Neural cell (in vitro differentiated cells): ENCODE data around the gene EVL. TPM values are rescaled to one million over a fixed set of nuclear protein-coding genes. Genes with fewer than 3 reads are reported as not detected.

Experiments
- H2AFZ ChIP-seq: fragments of 200-600, 300-800 bp; sonication (generic), shearing (Covaris generic); 2 replicates; pipeline ENCODE4 v1.6.0; 2014; ENCODE audit warnings: low read depth, mild to moderate bottlenecking, antibody characterized with exemption, low read length, moderate library complexity
- H3F3A ChIP-seq: fragments of 200-600 bp; shearing (Covaris generic); 2 replicates; pipeline ENCODE4 v1.6.1; 2016; ENCODE audit warnings: mild to moderate bottlenecking, moderate library complexity, mixed read lengths, antibody characterized with exemption, low read length; ENCODE audit not compliant: insufficient read depth, poor library complexity, severe bottlenecking
- H3K27ac ChIP-seq: fragments of 200-600, 300-800 bp; sonication (generic), shearing (Covaris generic); 2 replicates; pipeline ENCODE4 v1.5.1; 2014; ENCODE audit warnings: mild to moderate bottlenecking, low read length, moderate library complexity
- H3K27me3 ChIP-seq: fragments of 300-800, 200-600 bp; sonication (generic), shearing (Covaris generic); 2 replicates; pipeline ENCODE4 v1.6.0; 2014; ENCODE audit warnings: mild to moderate bottlenecking, low read depth, low read length, moderate library complexity; ENCODE audit not compliant: insufficient read depth
- H3K36me3 ChIP-seq: fragments of 300-800, 200-600 bp; sonication (generic), shearing (Covaris generic); 2 replicates; pipeline ENCODE4 v1.5.1; 2014; ENCODE audit warnings: mild to moderate bottlenecking, antibody characterized with exemption, low read length, moderate library complexity; ENCODE audit not compliant: insufficient read depth
- H3K4me2 ChIP-seq: fragments of 300-800, 200-600 bp; sonication (generic), shearing (Covaris generic); 2 replicates; pipeline ENCODE4 v1.6.0; 2014; ENCODE audit warnings: mild to moderate bottlenecking, low read length
- H3K4me3 ChIP-seq: fragments of 300-800, 200-600 bp; sonication (generic), shearing (Covaris generic); 2 replicates; pipeline ENCODE4 v1.5.1; 2014; ENCODE audit warnings: mild to moderate bottlenecking, low read length, moderate library complexity
- H3K79me2 ChIP-seq: fragments of 200-600 bp; shearing (Covaris generic); replicated peaks from 2 replicates; pipeline ENCODE4 v1.6.0; 2014; ENCODE audit warnings: mild to moderate bottlenecking, low read length, moderate library complexity; ENCODE audit not compliant: insufficient read depth
- H3K9ac ChIP-seq: fragments of 300-800, 200-600 bp; sonication (generic), shearing (Covaris generic); 2 replicates; pipeline ENCODE4 v1.6.1; 2016; ENCODE audit warnings: mild to moderate bottlenecking, low read length, mixed read lengths
- H3K9me2 ChIP-seq: fragments of 200-600 bp; shearing (Covaris generic); 2 replicates; pipeline ENCODE4 v1.6.1; 2016; ENCODE audit warnings: mild to moderate bottlenecking, low read length, mixed read lengths; ENCODE audit not compliant: insufficient read depth
- H3K9me3 ChIP-seq: fragments of 200-600, 300-800 bp; sonication (generic), shearing (Covaris generic); 2 replicates; pipeline ENCODE4 v1.6.1; 2016; ENCODE audit warnings: mild to moderate bottlenecking, mixed run types, low read length, moderate library complexity, mixed read lengths
- H4K20me1 ChIP-seq: fragments of 200-600 bp; shearing (Covaris generic); 2 replicates; pipeline ENCODE4 v1.6.1; 2016; ENCODE audit warnings: mild to moderate bottlenecking, mixed run types; ENCODE audit not compliant: insufficient read depth
- EP300 ChIP-seq: fragments of 450-650 bp; conservative IDR thresholded peaks from 2 replicates; pipeline ENCODE4 v1.6.1; 2014; ENCODE audit warnings: antibody characterized with exemption, mild to moderate bottlenecking, moderate library complexity; ENCODE audit not compliant: poor library complexity, severe bottlenecking
- EZH2 ChIP-seq: fragments of 200-600, 300-800 bp; shearing (Covaris generic), sonication (generic); IDR thresholded peaks from 2 replicates; pipeline ENCODE4 v1.6.1; 2014; ENCODE audit warnings: antibody characterized with exemption, low read length, borderline replicate concordance, mild to moderate bottlenecking; ENCODE audit not compliant: insufficient read depth, poor library complexity, severe bottlenecking
- MXI1 ChIP-seq: fragments of 450-650 bp; conservative IDR thresholded peaks from 2 replicates; pipeline ENCODE4 v1.6.1; 2014; ENCODE audit warnings: antibody characterized with exemption, mild to moderate bottlenecking; ENCODE audit not compliant: poor library complexity, severe bottlenecking
- POLR2AphosphoS5 ChIP-seq: IDR thresholded peaks from 2 replicates; pipeline ENCODE4 v1.6.1; 2012
- RAD21 ChIP-seq: fragments of 450-650 bp; conservative IDR thresholded peaks from 2 replicates; pipeline ENCODE4 v1.6.1; 2014; ENCODE audit warnings: antibody characterized with exemption, mild to moderate bottlenecking, moderate library complexity
- REST ChIP-seq: IDR thresholded peaks from 2 replicates; pipeline ENCODE4 v1.6.1; 2012; ENCODE audit warnings: borderline replicate concordance
- SMC3 ChIP-seq: fragments of 450-650 bp; conservative IDR thresholded peaks from 2 replicates; pipeline ENCODE4 v1.6.1; 2014; ENCODE audit warnings: antibody characterized with exemption, mild to moderate bottlenecking, moderate library complexity; ENCODE audit not compliant: poor library complexity
- TAF1 ChIP-seq: IDR thresholded peaks from 2 replicates; pipeline ENCODE4 v1.6.1; 2012; ENCODE audit warnings: low read depth
- polyA plus RNA-seq: library from polyadenylated mRNA; depleted of rRNA; stranded (reverse); fragments of >200 nt; gene quantifications from 2 replicates; pipeline ENCODE4 v1.2.3, GENCODE V29; 2014
- TF ChIP-seq, protein P1 (sequence below): fragments of 450-650 bp; IDR thresholded peaks from 2 replicates; pipeline ENCODE4 v1.5.1; 2014; ENCODE audit warnings: antibody characterized with exemption, mild to moderate bottlenecking, moderate library complexity; ENCODE audit not compliant: poor library complexity, severe bottlenecking

The EVL gene
- polyA plus RNA-seq, 1 donor from 2014 or later: 387 TPM

DNA sequence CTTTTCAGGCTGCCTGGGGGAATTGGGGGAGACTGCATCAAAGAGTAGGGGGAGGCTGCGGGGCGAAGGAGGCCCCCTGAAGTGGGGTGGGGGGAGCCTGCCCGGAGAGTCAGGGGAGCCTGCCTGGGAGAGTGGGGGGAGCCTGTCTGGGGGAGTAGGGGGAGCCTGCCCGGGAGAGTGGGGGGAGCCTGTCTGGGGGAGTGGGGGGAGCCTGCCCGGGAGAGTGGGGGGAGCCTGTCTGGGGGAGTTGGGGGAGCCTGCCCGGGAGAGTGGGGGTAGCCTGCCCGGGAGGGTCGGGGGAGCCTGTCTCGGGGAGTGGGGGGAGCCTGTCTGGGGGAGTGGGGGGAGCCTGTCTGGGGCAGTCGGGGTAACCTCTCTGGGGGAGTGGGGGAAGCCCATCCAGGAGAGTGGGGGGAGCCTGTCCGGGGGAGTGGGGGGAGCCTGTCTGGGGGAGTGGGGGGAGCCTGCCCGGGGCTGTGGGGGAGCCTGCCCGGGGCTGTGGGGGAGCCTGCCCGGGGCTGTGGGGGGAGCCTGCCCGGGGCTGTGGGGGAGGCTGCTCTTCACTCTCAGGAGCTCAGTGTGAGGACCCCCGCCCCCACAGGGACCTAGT, 100.7 kb downstream of the EVL start:
- Histone ChIP-seq H3K79me2 (no peaks in the 10 kb centered on the region), H3F3A (no peaks in the 10 kb centered on the region), H3K9ac (no peak overlapping the region), H3K4me3 (no peak overlapping the region), H3K36me3 (no peaks in the 10 kb centered on the region), H2AFZ (no peak overlapping the region), H3K27me3 (peaks cover 24% of the 10 kb centered on the region), H3K27ac (no peak overlapping the region), H4K20me1 (no peaks in the 10 kb centered on the region), H3K9me3 (no peaks in the 10 kb centered on the region), H3K4me2 (no peak overlapping the region), H3K9me2 (no peaks in the 10 kb centered on the region)
- TF ChIP-seq REST (no peak), EZH2 (no peak), MXI1 (no peak), TAF1 (no peak), POLR2AphosphoS5 (no peak), SMC3 (no peak), EP300 (no peak), RAD21 (no peak)
- TF ChIP-seq, protein P1, sequence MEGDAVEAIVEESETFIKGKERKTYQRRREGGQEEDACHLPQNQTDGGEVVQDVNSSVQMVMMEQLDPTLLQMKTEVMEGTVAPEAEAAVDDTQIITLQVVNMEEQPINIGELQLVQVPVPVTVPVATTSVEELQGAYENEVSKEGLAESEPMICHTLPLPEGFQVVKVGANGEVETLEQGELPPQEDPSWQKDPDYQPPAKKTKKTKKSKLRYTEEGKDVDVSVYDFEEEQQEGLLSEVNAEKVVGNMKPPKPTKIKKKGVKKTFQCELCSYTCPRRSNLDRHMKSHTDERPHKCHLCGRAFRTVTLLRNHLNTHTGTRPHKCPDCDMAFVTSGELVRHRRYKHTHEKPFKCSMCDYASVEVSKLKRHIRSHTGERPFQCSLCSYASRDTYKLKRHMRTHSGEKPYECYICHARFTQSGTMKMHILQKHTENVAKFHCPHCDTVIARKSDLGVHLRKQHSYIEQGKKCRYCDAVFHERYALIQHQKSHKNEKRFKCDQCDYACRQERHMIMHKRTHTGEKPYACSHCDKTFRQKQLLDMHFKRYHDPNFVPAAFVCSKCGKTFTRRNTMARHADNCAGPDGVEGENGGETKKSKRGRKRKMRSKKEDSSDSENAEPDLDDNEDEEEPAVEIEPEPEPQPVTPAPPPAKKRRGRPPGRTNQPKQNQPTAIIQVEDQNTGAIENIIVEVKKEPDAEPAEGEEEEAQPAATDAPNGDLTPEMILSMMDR: no peak

DNA sequence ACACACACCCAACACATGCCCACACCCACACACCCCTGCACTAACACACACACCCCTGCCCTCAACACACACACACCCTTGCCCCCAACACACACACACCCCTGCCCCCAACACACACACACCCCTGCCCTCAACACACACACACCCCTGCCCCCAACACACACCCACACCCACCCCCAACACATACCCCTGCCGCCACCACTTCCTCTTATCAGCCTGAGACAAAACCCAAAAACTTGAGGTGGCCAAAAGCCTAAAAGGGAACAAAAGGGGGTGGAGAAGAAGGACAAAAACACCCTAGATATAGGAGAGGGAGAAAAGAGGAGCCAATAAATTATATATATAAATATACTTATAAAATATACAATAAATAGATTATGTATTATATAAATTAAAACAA, 103.3 kb downstream of the EVL start:
- TF ChIP-seq POLR2AphosphoS5 (no peak), EP300 (no peak), REST (no peak), SMC3 (no peak), RAD21 (no peak), EZH2 (no peak), TAF1 (no peak), MXI1 (no peak)
- TF ChIP-seq, protein P1: no peak
- Histone ChIP-seq H3K27ac (no peak overlapping the region), H3F3A (no peaks in the 10 kb centered on the region), H4K20me1 (no peaks in the 10 kb centered on the region), H3K4me2 (no peak overlapping the region), H3K27me3 (peaks cover 12% of the 10 kb centered on the region), H2AFZ (no peak overlapping the region), H3K79me2 (no peaks in the 10 kb centered on the region), H3K9me2 (no peaks in the 10 kb centered on the region), H3K4me3 (no peak overlapping the region), H3K36me3 (no peaks in the 10 kb centered on the region), H3K9me3 (no peaks in the 10 kb centered on the region), H3K9ac (no peak overlapping the region)
